ENCODE measurements around the gene TLE3.

DNA sequence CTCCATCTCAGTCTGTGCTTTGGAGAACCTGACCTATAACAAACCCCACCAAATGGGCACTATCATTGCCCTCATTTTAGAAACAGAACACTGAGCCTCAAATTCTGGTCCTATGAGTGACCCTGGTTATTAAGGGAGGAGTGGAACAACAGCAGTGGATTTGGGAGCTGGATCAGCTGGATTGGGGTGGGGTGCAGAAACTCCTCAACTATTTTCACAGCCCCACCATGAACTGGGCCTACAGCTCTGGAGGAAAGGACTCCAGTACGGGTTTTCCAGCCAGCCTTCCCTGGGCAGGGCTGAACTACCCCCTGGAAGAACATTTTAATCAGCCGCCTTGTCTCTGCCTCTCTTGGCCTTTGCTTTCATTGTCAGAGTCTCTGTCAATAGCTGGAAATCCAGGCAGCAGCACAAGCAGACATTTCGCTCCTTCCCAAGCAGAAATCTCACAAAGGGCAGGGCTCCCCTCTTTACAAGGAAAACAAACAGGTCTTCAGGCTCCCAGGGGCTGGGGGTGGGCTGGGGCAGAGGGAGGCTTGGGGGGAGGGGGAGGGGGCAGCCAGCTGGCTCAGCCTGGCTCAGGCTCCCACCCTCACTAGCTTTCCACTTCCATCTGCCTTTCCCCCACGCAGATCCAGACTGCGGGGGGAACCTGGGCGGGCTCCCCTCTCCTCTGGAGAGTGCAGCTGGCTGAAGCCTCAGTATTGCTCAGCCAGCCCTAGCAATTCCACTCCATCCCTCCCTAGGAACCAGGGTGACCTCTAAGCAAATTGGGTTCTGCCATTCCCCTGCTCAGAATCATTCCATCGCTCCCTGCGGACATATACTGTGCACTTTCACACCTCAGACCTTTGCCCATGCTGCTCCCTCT, 13.7 kb upstream of the TLE3 start:
- TF ChIP-seq POLR2A (IDR thresholded peaks at IDR 0.05; ENCODE audit: low read length) = no peak
- TF ChIP-seq GATA1 (IDR thresholded peaks at IDR 0.05; ENCODE audit: low read depth, low read length) = no peak
